ENCODE data around the gene TRIM63.

GRCh38 chr1:26014179-26014578 is 53.3 kb downstream of the TRIM63 start:
- TF ChIP-seq GATA3 (IDR thresholded peaks at IDR 0.05; ENCODE audit: low read depth, low read length) (no peak), GATA2 (IDR thresholded peaks at IDR 0.05; ENCODE audit: low read depth, low read length) (no peak)
